HepG2 (cell line): Measurements from ENCODE around the gene LBX2. TPM values are rescaled to one million over a fixed set of nuclear protein-coding genes. Genes with fewer than 3 reads are reported as not detected.

Source experiments
- EP300 ChIP-seq, 3 experiments: sonication (generic) in 1 of 3; formaldehyde crosslinking in 1 of 3; IDR thresholded peaks; 2 replicates each; pipeline versions ENCODE4 v1.5.1 to v1.6.1; 2011 to 2020; ENCODE audit warnings: low read depth in 2 of 3, low read length in 2 of 3, borderline replicate concordance in 1 of 3, improper control_type of control experiment in 1 of 3, mild to moderate bottlenecking in 1 of 3, missing genetic modification reagents in 1 of 3, moderate library complexity in 1 of 3
- HMG20A ChIP-seq: IDR thresholded peaks from 2 replicates; pipeline ENCODE4 v1.6.1; 2016; ENCODE audit warnings: borderline replicate concordance
- HNF1B ChIP-seq: sonication (generic); formaldehyde crosslinking; IDR thresholded peaks from 2 replicates; pipeline ENCODE4 v1.5.1; 2020; ENCODE audit warnings: mild to moderate bottlenecking, moderate library complexity, missing genetic modification reagents
- HOXA7 ChIP-seq: sonication (generic); formaldehyde crosslinking; IDR thresholded peaks from 2 replicates; pipeline ENCODE4 v1.8.1; 2022; ENCODE audit warnings: mild to moderate bottlenecking, missing genetic modification reagents, moderate library complexity
- HOXD1 ChIP-seq: sonication (generic); formaldehyde crosslinking; IDR thresholded peaks from 2 replicates; pipeline ENCODE4 v1.5.0; 2020; ENCODE audit warnings: missing genetic modification reagents
- IRX3 ChIP-seq: sonication (generic); formaldehyde crosslinking; IDR thresholded peaks from 2 replicates; pipeline ENCODE4 v1.8.1; 2023; ENCODE audit warnings: mild to moderate bottlenecking, low read depth, missing genetic modification reagents, borderline replicate concordance
- JUNB ChIP-seq: sonication (generic); formaldehyde crosslinking; IDR thresholded peaks from 2 replicates; pipeline ENCODE4 v1.8.0; 2022; ENCODE audit warnings: missing genetic modification reagents, mild to moderate bottlenecking, borderline replicate concordance
- KMT2B ChIP-seq: IDR thresholded peaks from 2 replicates; pipeline ENCODE4 v1.6.1; 2016; ENCODE audit warnings: missing genetic modification reagents, missing compliant biosample characterization
- MZF1 ChIP-seq: sonication (generic); formaldehyde crosslinking; IDR thresholded peaks from 2 replicates; pipeline ENCODE4 v1.8.1; 2023; ENCODE audit warnings: mild to moderate bottlenecking, missing genetic modification reagents, borderline replicate concordance
- RNF2 ChIP-seq: fragments of 450-650 bp; conservative IDR thresholded peaks from 2 replicates; pipeline ENCODE4 v1.6.1; 2016; ENCODE audit warnings: low read depth
- TBX2 ChIP-seq: sonication (generic); formaldehyde crosslinking; IDR thresholded peaks from 2 replicates; pipeline ENCODE4 v1.5.0; 2020; ENCODE audit warnings: missing genetic modification reagents, mild to moderate bottlenecking, borderline replicate concordance
- ZBTB3 ChIP-seq: sonication (generic); formaldehyde crosslinking; IDR thresholded peaks from 2 replicates; pipeline ENCODE4 v1.4.0; 2020; ENCODE audit warnings: low read depth, mild to moderate bottlenecking, moderate library complexity, missing genetic modification reagents, borderline replicate concordance
- ZBTB42 ChIP-seq: sonication (generic); formaldehyde crosslinking; IDR thresholded peaks from 2 replicates; pipeline ENCODE4 v1.5.0; 2020; ENCODE audit warnings: mild to moderate bottlenecking, missing genetic modification reagents
- ZEB1 ChIP-seq: IDR thresholded peaks from 2 replicates; pipeline ENCODE4 v1.6.1; 2012; ENCODE audit warnings: mild to moderate bottlenecking, low read depth, inconsistent platforms; ENCODE audit not compliant: insufficient replicate concordance
- ZFAT ChIP-seq: sonication (generic); formaldehyde crosslinking; conservative IDR thresholded peaks from 2 replicates; pipeline ENCODE4 v1.8.1; 2023; ENCODE audit warnings: missing genetic modification reagents, inconsistent platforms
- ZNF230 ChIP-seq: sonication (generic); formaldehyde crosslinking; IDR thresholded peaks from 2 replicates; pipeline ENCODE4 v1.4.0; 2020; ENCODE audit warnings: mild to moderate bottlenecking, missing genetic modification reagents
- ZNF274 ChIP-seq: sonication (generic); formaldehyde crosslinking; IDR thresholded peaks from 2 replicates; pipeline ENCODE4 v1.5.1; 2020; ENCODE audit warnings: mild to moderate bottlenecking, missing genetic modification reagents
- ZNF326 ChIP-seq: sonication (generic); formaldehyde crosslinking; IDR thresholded peaks from 2 replicates; pipeline ENCODE4 v1.4.0; 2020; ENCODE audit warnings: missing genetic modification reagents, borderline replicate concordance
- ZNF432 ChIP-seq: sonication (generic); formaldehyde crosslinking; IDR thresholded peaks from 2 replicates; pipeline ENCODE4 v1.5.0; 2020; ENCODE audit warnings: missing genetic modification reagents, mild to moderate bottlenecking, borderline replicate concordance
- ZNF768 ChIP-seq: sonication (generic); formaldehyde crosslinking; IDR thresholded peaks from 2 replicates; pipeline ENCODE4 v1.4.0; 2020; ENCODE audit warnings: missing genetic modification reagents
- polyA plus RNA-seq, 8 experiments: library from polyadenylated mRNA; depleted of rRNA in 3 of 8; stranded (reverse) in 7 of 8; unstranded in 1 of 8; fragments of >200 nt; fragmentation: Illumina TruSeq in 4 of 8; extraction: Trizol in 4 of 8; gene quantifications; 2 replicates each; pipeline versions ENCODE4 v1.2.1 to v1.2.3, GENCODE V29; 2011 to 2016; ENCODE audit warnings: low read depth in 4 of 8, missing spikeins in 1 of 8, mixed read lengths in 1 of 8; ENCODE audit not compliant: insufficient read depth in 1 of 8
- total RNA-seq, 5 experiments: library from RNA; depleted of rRNA; stranded (reverse); fragments of >200 nt; fragmentation: Illumina TruSeq; extraction: Trizol; gene quantifications; 2 replicates each; pipeline ENCODE4 v1.2.3, GENCODE V29; 2016; ENCODE audit warnings: low read depth in 1 of 5
- TF ChIP-seq, protein P1 (sequence below): IDR thresholded peaks from 2 replicates; pipeline ENCODE4 v1.6.1; 2016; ENCODE audit warnings: low read depth, control low read depth
- TF ChIP-seq, protein P2 (sequence below): sonication (generic); formaldehyde crosslinking; IDR thresholded peaks from 2 replicates; pipeline ENCODE4 v1.5.1; 2020; ENCODE audit warnings: mild to moderate bottlenecking, missing genetic modification reagents, moderate library complexity

Gene LBX2
- total and polyA plus RNA-seq, 2 of the 13 experiments (the other 11 are each of a cell fraction or from before 2014, with no cell fraction given): 6.4 to 8.1 TPM

GRCh38 chr2:74525717-74526648, 26.6 kb upstream of the LBX2 start, which contains the start of gene DQX1 (continued):
- TF ChIP-seq, protein P1, sequence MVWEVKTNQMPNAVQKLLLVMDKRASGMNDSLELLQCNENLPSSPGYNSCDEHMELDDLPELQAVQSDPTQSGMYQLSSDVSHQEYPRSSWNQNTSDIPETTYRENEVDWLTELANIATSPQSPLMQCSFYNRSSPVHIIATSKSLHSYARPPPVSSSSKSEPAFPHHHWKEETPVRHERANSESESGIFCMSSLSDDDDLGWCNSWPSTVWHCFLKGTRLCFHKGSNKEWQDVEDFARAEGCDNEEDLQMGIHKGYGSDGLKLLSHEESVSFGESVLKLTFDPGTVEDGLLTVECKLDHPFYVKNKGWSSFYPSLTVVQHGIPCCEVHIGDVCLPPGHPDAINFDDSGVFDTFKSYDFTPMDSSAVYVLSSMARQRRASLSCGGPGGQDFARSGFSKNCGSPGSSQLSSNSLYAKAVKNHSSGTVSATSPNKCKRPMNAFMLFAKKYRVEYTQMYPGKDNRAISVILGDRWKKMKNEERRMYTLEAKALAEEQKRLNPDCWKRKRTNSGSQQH (CRISPR knock-in tag): peak; percentile 22; the same call in 1 of the 2 replicates
- TF ChIP-seq HMG20A (CRISPR knock-in tag) (no peak), HNF1B (0 out of 2 replicates have a peak, but pooled peaks have one; percentile 8), HOXD1 (CRISPR knock-in tag) (peak; percentile 41; the same call in 1 of the 2 replicates), MZF1 (CRISPR knock-in tag) (no peak), ZNF432 (CRISPR knock-in tag) (no peak), TBX2 (peak; percentile 91), ZFAT (no peak), JUNB (no peak), HOXA7 (CRISPR knock-in tag) (no peak), ZEB1 (peak; percentile 88), ZNF274 (CRISPR knock-in tag) (peak; percentile 32; the same call in 1 of the 2 replicates), ZNF230 (CRISPR knock-in tag) (peak; percentile 78; the same call in 1 of the 2 replicates), ZBTB3 (CRISPR knock-in tag) (0 out of 2 replicates have a peak, but pooled peaks have one; percentile 29), ZNF326 (CRISPR knock-in tag) (no peak), RNF2 (no peak; the same call in 1 of the 2 replicates), ZBTB42 (CRISPR knock-in tag) (peak; percentile 86; the same call in 1 of the 2 replicates), EP300 (IDR thresholded peaks at IDR 0.05; ENCODE audit: low read depth in 2 of 2, low read length in 2 of 2) (peak; percentile 25 to 73; a peak in 2 of 4 replicates), EP300 (CRISPR knock-in tag; IDR thresholded peaks at IDR 0.05; ENCODE audit: borderline replicate concordance) (0 out of 2 replicates have a peak, but pooled peaks have one; percentile 22), IRX3 (CRISPR knock-in tag) (no peak), KMT2B (peak; percentile 45; the same call in 1 of the 2 replicates), ZNF768 (CRISPR knock-in tag) (no peak)
- TF ChIP-seq, protein P2, sequence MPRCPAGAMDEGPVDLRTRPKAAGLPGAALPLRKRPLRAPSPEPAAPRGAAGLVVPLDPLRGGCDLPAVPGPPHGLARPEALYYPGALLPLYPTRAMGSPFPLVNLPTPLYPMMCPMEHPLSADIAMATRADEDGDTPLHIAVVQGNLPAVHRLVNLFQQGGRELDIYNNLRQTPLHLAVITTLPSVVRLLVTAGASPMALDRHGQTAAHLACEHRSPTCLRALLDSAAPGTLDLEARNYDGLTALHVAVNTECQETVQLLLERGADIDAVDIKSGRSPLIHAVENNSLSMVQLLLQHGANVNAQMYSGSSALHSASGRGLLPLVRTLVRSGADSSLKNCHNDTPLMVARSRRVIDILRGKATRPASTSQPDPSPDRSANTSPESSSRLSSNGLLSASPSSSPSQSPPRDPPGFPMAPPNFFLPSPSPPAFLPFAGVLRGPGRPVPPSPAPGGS (CRISPR knock-in tag): 0 out of 2 replicates have a peak, but pooled peaks have one; percentile 70
